MM.1S (cell line): ENCODE measurements around the gene ARHGAP23.

Experiments used
- EZH2 ChIP-seq: fragments of 300-600 bp; sonication (generic); optimal IDR thresholded peaks from 2 replicates; pipeline ENCODE3; 2017; ENCODE audit warnings: low read depth, mild to moderate bottlenecking, antibody characterized with exemption, low read length, mixed read lengths
- EZH2phosphoT487 ChIP-seq: fragments of 300-600 bp; sonication (generic); IDR thresholded peaks from 2 replicates; pipeline ENCODE4 v1.6.1; 2018; ENCODE audit warnings: antibody characterized with exemption, low read length
- TF ChIP-seq, protein P1 (sequence below): fragments of 300-600 bp; sonication (generic); IDR thresholded peaks from 2 replicates; pipeline ENCODE4 v1.5.1; 2016; ENCODE audit warnings: antibody characterized with exemption, low read length, mixed read lengths

DNA sequence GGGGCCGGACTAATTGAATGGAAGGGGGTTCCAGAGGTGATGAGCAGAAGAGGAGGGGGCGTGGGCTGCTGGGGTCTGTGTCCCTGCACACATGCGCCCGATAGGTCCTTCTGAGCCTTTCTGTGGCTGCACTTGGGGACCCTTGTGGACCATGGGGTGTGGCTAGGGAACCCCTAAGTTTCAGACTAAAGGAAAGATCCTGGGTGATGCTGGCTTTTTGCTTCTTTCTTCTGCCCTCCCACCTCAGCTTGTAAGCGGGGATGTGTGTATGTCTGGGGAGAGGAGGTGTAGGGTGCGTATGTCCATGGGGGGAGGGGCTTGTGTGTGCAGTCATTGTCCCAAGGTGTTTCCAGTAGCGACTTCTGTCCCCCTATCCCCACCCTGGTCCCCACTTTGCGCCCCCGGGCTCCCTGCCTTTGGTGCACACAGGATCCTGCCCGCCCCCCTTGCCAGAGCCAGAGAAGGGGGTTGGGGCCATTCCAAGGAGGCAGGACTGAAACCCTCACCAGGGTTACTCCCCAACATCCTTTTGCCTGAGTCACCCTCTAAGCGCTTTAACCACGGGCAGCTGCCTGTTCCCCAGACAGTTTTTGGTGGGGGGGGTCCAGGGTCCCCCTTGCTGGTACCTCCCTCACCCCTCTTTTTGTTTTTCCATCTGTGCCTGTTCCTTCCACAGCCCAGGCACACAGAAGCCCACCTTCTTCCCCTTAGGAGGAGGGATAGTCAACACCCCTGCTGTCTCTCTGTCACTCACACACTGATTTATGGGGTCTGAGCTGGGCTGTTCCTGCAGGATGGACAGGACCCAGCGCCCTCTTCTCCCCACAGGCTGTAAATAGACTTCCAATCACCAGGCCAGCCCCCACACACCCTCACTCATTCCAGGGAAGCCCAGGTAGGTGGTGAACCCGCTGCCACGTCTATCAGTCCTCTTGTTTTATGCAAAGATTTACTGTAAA lies 83.2 kb downstream of the ARHGAP23 start:
- TF ChIP-seq, protein P1, sequence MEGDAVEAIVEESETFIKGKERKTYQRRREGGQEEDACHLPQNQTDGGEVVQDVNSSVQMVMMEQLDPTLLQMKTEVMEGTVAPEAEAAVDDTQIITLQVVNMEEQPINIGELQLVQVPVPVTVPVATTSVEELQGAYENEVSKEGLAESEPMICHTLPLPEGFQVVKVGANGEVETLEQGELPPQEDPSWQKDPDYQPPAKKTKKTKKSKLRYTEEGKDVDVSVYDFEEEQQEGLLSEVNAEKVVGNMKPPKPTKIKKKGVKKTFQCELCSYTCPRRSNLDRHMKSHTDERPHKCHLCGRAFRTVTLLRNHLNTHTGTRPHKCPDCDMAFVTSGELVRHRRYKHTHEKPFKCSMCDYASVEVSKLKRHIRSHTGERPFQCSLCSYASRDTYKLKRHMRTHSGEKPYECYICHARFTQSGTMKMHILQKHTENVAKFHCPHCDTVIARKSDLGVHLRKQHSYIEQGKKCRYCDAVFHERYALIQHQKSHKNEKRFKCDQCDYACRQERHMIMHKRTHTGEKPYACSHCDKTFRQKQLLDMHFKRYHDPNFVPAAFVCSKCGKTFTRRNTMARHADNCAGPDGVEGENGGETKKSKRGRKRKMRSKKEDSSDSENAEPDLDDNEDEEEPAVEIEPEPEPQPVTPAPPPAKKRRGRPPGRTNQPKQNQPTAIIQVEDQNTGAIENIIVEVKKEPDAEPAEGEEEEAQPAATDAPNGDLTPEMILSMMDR, result no peak
- TF ChIP-seq EZH2, result no peak
- no peak for TF ChIP-seq EZH2phosphoT487
